ENCODE results near the gene GHRH.

GHRH gene

GRCh38 chr20:37236462-37236861, 25.2 kb downstream of the GHRH start:
- DNase-seq (ENCODE audit: low spot score) = no peak

- no peak for DNase-seq (ENCODE audit: low spot score)
Observed at GRCh38 chr20:37235065-37235464, 26.5 kb downstream of the GHRH start.

GRCh38 chr20:37234254-37234581, 27.4 kb downstream of the GHRH start:
- no peak for DNase-seq (ENCODE audit: low spot score)

- DNase-seq (ENCODE audit: low spot score) = no peak
Observed at GRCh38 chr20:37233548-37234253, 27.9 kb downstream of the GHRH start.

- no peak for DNase-seq (ENCODE audit: low spot score)
Observed at GRCh38 chr20:37231947-37232630, 29.5 kb downstream of the GHRH start.

GRCh38 chr20:37230200-37230599, 31.4 kb downstream of the GHRH start:
- no peak for DNase-seq (ENCODE audit: low spot score)

GRCh38 chr20:37229357-37229756, 32.3 kb downstream of the GHRH start:
- DNase-seq (ENCODE audit: low spot score) = no peak

GRCh38 chr20:37228656-37229055, 33.0 kb downstream of the GHRH start:
- no peak for DNase-seq (ENCODE audit: low spot score)

- peak; percentile 21 for DNase-seq (ENCODE audit: low spot score)
Observed at GRCh38 chr20:37228082-37228481, 33.5 kb downstream of the GHRH start.

- DNase-seq (ENCODE audit: low spot score) = peak; percentile 29
Observed at GRCh38 chr20:37226889-37227288, 34.7 kb downstream of the GHRH start.

GRCh38 chr20:37225146-37225545, 36.5 kb downstream of the GHRH start:
- no peak for DNase-seq (ENCODE audit: low spot score)

GRCh38 chr20:37223053-37223452, 38.6 kb downstream of the GHRH start:
- peak; percentile 94 for DNase-seq (ENCODE audit: low spot score)

GRCh38 chr20:37222086-37222485, 39.5 kb downstream of the GHRH start:
- DNase-seq (ENCODE audit: low spot score) = no peak

GRCh38 chr20:37220731-37221130, 40.9 kb downstream of the GHRH start:
- DNase-seq (ENCODE audit: low spot score) = peak; percentile 23

GRCh38 chr20:37219751-37220668, 41.6 kb downstream of the GHRH start:
- no peak for DNase-seq (ENCODE audit: low spot score)

- no peak for DNase-seq (ENCODE audit: low spot score)
Observed at GRCh38 chr20:37218976-37219375, 42.6 kb downstream of the GHRH start.

GRCh38 chr20:37218441-37218840, 43.2 kb downstream of the GHRH start:
- DNase-seq (ENCODE audit: low spot score) = no peak

- DNase-seq (ENCODE audit: low spot score) = no peak
Observed at GRCh38 chr20:37209661-37210314, 51.8 kb downstream of the GHRH start.

- no peak for DNase-seq (ENCODE audit: low spot score)
Observed at GRCh38 chr20:37209193-37209592, 52.4 kb downstream of the GHRH start.

- no peak for DNase-seq (ENCODE audit: low spot score)
Observed at GRCh38 chr20:37207171-37207570, 54.4 kb downstream of the GHRH start.

- no peak for DNase-seq (ENCODE audit: low spot score)
Observed at GRCh38 chr20:37205794-37206193, 55.8 kb downstream of the GHRH start.

- no peak for DNase-seq (ENCODE audit: low spot score)
Observed at GRCh38 chr20:37205130-37205529, 56.5 kb downstream of the GHRH start.
